HG02759 (cell line): ENCODE results near the gene RAC2.

Experiments
- ATAC-seq: cut with Tn5 transposase; IDR thresholded peaks from one replicate; pipeline ENCODE4 v1.9.1; 2021; ENCODE audit warnings: mild to moderate bottlenecking, moderate library complexity; ENCODE audit not compliant: unreplicated experiment

The RAC2 gene

DNA sequence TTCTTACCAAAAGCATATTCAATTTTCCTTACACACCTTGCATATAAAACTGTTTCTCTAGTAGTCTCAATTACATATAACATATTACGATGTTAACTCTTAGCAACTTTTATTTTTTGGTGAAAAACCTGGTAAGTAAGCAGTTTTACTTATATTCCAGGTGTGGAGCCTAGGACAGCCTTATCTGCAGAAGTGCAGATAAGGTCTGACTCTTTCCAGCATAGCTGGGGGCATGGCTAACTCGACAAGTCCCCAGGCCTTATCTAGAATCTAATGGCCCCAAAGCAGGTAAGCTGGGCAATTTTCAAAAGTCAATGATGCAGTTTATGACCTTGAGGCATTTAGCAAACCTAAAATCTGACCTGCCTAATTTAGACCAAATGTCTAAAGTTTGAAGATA, 51.9 kb downstream of the RAC2 start:
- ATAC-seq: no peak

- no peak for ATAC-seq
Measured at GRCh38 chr22:37190262-37190780, 53.7 kb downstream of the RAC2 start.

DNA sequence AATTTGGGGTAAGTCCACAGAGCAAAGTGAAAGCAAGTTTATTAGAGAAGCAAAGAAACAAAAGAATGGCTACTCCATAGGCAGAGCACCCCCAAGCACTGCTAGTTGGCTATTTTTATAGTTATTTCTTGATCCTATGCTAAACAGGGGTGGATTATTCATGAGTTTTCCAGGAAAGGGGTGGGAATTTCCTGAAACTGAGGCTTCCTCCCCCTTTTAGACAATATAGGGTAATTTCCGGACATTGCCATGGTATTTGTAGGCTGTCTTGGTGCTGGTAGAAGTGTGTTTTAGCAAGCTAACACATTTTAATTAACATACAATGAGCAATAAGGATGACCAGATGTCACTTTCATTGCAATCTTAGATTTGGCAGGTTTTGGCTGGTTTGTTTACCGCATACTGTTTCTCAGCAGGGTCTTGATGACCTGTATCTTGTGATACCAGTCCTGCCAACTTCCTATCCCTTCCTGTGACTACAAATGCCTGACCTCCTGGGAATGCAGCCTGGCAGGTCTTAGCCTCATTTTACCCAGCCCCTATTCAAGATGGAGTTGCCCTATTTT, 55.1 kb downstream of the RAC2 start:
- ATAC-seq: no peak

DNA sequence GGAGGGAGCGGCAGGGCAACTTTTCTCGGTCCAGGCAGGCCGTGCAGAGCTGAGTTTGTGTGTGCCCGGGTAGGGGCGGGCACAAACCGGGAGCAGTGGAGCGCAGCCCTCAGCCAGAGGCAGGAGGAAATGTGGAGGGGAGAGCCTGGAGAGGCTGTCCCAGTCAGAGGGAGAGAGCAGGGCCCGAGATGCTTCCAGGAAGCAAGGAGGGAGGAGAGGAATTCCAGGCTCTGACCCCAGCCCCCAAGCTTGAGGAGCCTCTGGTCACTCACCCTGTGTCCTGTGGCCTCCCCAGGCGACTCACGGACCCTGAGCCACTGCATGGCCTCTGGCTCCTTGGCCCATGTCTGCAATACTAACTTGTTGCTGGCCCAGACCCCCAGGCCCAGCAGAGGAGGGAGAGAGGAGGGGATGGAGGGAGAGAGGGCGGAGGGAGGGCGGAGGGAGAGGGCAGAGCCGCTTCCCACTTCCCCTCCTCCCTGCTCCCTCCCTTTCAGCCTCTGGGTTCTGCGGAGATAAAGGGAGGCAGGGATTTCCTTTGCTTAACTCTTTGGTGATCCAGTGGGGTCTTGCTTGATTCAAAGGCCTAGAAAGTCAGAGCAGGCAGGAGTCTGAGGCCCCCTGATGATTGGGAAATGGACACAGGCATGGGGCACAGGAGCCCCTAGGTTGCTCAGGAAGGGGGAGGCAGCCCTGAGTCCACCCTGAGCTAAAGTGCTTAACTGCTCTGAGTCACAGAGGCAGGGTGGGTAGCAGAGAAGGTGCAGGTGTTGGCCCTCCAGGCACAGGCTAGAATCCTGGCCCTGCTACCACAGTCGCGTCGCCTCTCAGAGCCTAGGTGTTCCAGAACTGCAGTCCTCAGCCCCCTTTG, 55.9 kb downstream of the RAC2 start, which contains the start of gene C1QTNF6:
Gene C1QTNF6, minus strand, starts transcription at position 357 of the 871 bp plus-strand sequence. Its CDS starts 34 bp downstream, at position 323.
- ATAC-seq: no peak

DNA sequence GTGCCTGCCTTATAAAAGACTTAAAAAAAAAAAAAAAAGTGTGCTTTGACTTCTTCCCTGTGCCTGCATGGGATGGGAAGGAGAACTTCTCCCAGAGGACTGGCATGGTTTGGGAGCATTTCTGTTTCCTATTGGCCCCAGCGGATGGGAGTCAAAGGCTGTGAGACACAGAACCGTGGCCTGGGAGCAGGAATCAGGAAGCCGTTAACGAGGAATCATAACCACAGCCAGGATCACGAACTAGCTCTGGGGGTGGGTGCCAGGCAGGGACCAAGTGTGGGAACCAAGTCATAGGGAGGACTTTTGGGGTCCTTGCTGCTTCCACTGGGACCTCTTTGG, 56.5 kb downstream of the RAC2 start:
- no peak for ATAC-seq

DNA sequence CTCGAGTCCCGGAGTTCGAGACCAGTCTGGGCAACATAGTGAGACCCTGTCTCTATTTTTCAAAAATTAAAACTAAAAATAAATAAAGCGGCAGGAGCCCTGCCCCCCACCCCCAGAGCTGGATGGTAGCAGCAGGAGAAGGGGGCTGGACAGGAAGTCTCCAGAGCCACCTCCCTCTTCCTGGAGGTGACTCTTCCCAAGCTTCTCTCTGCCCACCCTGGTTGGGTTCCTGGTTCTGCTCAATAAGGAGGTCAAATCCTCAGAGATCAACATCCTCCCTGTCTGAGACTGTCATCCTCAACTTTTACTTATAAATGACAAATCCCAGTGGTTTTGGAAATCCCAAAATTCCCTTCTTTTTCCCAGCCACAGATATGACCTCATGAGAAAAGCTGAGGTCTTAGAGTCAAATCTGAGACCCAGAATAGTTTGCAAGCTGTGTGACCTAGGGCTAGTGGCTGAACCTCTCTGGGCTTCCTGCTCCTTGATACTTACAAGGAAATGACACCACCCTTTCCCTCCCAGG, 57.0 kb downstream of the RAC2 start:
- no peak for ATAC-seq

DNA sequence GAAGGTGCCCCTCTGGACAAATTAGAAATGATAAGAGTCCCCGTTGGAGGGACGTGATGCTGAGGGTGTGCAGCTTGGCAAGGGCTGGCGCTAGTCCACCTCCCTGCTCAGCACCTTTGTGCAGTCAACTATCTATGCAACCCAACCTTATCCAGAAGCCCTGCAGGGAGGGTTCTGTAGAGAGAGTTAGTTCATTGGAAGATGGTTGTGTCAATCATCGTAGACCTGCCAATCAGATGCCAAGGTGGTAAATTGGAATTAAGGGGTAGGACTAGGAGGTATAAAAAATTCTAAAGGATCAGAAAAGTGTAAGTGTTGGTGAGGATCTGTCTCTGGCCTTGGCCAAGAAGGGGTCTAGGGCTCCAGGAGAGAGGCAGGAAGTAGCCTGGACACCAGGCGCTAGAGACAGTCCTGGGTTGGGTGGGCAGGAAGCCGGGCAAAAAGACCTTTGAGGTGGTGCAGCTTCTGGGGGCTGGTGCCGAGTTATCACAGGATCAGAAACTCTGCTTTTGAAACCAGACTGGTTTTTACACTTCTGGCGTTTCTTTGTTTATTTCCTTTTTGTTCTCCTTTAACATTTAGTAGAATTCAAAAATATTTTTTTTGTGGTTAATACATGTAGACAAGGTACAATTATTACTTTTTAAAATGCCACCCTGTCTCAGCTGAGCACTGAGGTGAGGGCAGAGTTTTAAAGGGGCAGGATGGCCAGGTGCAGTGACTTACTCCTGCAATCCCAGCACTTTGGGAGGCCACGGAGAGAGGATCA, 57.7 kb downstream of the RAC2 start:
- ATAC-seq: no peak

DNA sequence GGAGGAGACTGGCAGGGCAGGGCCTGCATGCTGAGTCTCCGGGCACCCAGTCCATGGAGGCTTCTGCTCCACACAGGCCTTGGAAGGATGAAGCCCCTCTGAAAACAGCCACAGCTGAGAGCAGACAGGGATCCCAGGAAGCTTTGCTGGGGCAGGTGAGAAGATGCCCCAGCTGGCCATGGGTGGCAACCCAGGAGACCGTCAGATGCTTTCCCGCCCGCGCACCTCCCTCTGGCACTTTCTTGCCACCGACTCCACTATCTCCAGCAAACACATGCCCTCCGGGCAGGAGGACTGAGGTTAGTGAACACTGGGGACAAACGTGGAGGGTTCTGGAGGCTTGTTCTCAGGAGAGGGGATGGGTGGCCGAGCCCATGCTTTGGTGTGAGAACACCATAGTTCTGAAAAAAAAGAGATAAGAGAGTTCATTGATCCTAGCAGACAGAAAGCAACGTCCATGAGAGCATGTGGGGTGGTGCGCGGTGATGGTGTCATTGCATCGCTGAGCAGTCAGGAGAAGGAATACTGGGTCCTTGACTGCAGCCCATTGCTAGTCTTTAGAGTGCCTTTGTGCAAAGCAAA, 58.3 kb downstream of the RAC2 start:
- no peak for ATAC-seq

- ATAC-seq: no peak
Measured at GRCh38 chr22:37184816-37185541, 59.1 kb downstream of the RAC2 start.

DNA sequence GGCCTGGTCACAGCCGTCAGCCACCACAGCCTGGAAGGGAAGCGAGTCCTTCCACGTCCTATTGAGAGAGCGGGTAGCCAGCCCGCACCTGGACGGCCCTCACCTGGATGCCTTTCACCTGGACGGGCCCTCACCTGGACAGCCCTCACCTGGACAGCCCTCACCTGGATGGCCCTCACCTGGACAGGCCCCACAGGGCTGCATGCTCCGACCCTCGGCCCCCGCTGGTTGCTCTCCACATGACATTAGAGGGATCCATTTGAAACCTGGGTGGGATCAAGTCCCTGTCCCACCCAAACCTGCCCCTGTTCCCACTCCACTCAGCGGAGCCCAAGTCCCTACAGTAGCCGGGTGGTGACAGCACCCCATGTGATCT, 59.7 kb downstream of the RAC2 start:
- ATAC-seq: no peak

DNA sequence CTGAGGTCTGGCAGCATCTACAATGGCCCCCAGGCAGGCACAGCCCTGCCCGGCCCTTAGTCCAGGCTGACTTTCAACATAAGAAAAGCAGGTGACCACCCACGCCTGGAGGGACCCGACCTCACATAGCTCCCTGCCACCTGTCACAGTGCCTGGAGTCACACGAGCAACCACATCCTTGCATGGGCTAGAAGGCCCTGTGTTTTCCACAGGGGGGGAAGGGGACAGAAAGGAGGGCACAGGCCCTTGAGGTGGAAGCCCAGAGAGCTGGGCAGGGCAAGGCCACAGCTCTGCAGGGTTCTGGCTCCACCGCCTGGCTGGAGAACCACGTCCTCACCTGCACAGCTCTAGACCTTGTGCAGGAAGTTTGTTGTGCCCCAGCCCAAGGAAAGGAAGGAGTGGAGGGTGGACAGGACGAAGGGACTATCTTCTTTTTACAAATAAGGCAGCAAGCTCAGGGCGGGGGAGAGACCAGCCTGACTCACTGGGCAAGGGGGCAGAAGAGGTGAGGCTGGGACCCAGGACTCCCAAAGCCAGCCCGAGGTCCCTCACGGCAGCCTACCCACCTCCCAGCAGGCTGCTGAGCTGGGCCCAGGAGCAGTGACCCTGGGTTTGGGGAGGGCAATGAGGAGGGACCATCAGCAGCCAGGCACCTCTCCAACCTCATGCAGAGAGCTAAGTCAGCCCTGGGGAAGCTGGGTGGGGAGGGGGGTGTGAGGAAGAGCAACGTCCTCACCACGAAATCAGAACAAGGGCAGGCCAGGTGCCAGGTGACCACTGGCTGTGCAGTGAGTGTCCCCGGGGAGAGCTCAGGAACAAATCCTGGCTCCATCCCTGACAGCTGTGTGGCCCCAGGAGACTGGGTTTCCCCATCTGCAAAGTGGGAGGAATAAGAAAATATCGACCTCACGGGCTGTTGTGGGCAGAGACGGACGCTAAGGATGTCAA, 60.4 kb downstream of the RAC2 start:
- ATAC-seq: no peak

DNA sequence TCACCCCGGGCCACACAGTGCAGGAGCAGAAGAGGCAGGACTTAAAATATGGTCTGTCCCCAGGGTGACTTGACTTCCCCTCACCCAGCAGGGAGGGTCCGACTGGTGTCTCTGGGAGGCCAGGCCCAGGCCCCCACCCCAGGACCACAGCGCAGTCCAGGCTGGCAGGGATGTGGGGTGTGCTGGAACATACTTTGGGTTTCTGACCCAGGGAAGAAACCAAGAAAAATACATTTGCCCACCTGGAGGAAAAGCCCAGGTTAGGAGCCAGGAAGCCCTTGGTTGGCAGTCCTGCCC, 61.2 kb downstream of the RAC2 start:
- ATAC-seq: no peak

DNA sequence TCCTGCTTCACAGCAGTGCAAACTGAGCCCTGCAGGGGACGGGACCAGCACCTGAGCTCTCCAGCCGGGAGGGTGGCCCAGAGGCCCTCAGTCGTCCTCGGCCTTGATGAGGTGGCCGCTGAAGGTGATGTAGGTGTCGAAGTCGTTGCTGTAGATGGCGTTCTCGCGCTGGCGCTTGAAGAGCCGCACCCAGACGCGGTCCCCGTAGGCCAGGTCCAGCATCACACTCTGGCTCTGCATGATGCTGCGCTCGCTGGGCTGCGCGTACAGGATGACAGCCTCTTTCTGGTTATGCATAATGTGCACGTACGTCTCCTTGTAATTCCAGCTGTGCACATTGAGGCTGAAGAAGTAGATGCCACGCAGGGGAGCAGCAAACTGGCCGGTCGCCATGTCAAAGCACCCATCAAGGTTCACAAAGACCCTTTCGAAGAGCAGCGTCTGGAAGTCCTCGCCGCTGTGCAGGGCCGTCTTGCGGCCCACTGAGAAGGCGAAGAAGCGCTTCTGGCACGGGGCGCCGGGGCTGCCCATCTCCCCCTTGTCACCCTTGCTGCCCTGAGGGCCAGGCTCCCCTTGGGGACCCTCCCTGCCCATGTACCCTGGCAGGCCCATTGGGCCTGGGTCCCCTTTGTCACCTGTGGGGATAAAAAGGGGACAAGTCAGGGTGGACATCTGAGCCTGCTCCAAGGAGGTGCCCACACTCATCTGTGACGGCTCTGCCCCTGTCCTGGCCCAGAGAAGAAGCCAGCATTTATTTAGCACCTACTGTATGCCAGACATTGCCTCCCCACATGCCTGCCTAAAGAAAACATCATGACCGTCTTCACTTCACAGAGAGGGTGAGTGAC, 61.7 kb downstream of the RAC2 start:
- ATAC-seq: no peak

DNA sequence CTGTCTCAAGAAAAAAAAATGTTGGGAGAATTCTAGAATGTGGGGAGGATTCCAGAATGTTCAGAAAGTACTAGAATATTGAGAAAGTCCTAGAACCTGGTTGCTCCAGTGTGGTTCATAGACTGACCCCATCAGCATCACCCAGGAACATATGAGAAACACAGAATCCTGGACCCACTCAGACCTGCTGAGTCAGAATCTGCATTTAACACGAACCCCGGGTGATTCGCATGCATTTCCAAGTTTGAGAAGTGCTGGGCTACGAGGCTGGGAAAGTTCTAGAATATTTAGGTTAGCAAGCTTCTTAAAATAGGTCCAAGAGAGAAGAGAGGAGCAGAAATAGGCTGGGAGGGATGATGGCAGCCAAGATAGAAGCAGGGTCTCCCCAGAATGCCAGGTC, 62.4 kb downstream of the RAC2 start:
- ATAC-seq: no peak

DNA sequence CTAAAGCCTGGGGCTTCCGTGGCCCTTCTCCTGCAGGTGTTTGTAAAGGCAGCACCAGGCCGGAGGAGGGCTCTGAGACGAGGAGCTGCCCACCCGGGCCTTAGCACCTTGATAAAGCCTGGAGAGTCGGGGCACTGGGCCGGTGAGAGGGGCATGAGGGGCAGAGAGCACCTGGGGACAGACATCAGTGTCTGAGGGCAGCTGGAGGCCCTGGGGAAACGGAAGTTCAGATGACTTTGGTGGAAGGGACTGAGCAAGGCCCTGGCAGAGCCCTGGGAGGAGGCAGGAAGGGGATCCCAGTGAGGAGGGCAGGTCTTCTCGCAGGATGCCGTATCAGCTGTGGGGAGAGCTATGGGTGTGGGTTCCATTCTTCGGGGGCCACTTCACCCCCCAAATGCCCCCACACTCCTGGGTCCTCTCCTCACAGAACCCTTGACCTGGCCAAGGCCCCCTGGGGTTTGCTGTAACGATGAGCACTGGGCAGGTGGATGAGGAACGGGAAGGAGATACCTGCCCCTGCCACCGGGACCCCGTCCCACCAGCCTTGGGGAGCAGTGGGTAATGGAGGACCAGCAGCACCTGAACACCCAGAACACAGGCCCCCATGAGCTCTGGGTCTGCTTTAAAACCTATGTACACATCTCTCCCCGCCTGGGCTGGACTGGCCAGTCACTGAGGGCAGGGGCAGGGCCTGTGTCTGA, 63.4 kb downstream of the RAC2 start:
- ATAC-seq: no peak

DNA sequence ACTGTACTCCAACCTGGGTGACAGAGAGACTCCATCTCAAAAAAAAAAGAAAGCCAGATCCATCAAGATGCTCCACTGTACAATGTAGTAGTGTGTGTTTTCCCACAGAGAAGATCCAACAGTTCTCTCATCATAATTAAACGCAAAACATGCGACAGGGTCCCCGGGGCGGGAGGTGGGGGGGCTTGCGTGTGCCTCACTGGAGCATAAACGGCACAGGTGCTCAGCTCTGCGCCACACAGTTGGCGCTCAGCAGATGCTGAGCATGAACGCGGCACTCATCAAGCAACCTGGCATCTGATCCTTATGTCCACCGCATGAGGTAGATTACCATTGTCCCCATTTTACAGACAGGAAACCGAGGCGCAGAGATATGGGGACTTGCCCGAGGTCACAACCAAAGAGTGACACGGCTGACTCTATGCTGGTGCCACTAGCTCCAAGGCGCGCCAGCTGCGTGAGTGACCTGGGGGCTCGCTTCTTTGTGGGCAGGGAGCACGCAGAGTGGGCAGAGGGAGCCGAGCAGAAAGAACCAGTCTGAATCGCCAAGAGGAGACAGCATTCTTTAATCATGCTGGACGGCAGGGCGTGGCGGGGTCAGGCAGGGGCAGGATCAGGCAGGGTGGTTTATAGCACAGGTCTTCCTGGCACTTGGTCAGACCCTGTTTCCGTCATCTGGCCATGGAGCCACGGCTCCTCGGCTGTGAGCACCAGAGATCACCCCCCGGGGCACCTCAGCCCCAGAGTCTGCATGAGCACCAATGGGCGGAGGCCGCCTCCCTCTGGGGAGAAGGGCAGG, 64.2 kb downstream of the RAC2 start:
- no peak for ATAC-seq

- no peak for ATAC-seq
Measured at GRCh38 chr22:37179126-37179470, 65.0 kb downstream of the RAC2 start.
